ENCODE data around the gene ARMH4.

ARMH4 gene

GRCh38 chr14:58099682-58100081 lies 52.3 kb downstream of the ARMH4 start:
- no peaks in the 10 kb centered on the region for H4K20me1 ChIP-seq (ENCODE audit: control insufficient read depth, insufficient read depth, low read depth, low read length)
- H3K4me3 ChIP-seq (ENCODE audit: low read length): no peak overlapping the region
- H3K36me3 ChIP-seq (ENCODE audit: control insufficient read depth, low read length): no peaks in the 10 kb centered on the region
- H3K79me2 ChIP-seq (ENCODE audit: control insufficient read depth, low read length): no peaks in the 10 kb centered on the region
- H3F3A ChIP-seq (ENCODE audit: control insufficient read depth, insufficient read depth): no peaks in the 10 kb centered on the region
- no peaks in the 10 kb centered on the region for H3K9me3 ChIP-seq (ENCODE audit: control insufficient read depth, insufficient read depth, low read length)
- H3K27ac ChIP-seq (ENCODE audit: low read depth, low read length): no peak overlapping the region
- H3K4me2 ChIP-seq (ENCODE audit: low read length): no peak overlapping the region
- H3K27me3 ChIP-seq (ENCODE audit: control insufficient read depth, low read length): peaks cover 2% of the 10 kb centered on the region; the same call in 1 of the 2 replicates
- no peak for TF ChIP-seq CTCF (IDR thresholded peaks at IDR 0.05; ENCODE audit: low read depth, low read length, poor library complexity, severe bottlenecking)
- TF ChIP-seq EZH2phosphoT487 (IDR thresholded peaks at IDR 0.05; ENCODE audit: borderline replicate concordance, low read length): no peak
- H3K9me2 ChIP-seq (replicated peaks; ENCODE audit: control insufficient read depth, low read length): no peaks in the 10 kb centered on the region
- no peaks in the 10 kb centered on the region for H3K4me1 ChIP-seq (ENCODE audit: control insufficient read depth, low read length)

- Histone ChIP-seq H3K4me1 (ENCODE audit: control insufficient read depth, low read length) (no peaks in the 10 kb centered on the region), H3K4me2 (ENCODE audit: low read length) (no peak overlapping the region), H3K27me3 (ENCODE audit: control insufficient read depth, low read length) (no peaks in the 10 kb centered on the region), H3K9me3 (ENCODE audit: control insufficient read depth, insufficient read depth, low read length) (no peaks in the 10 kb centered on the region), H3K79me2 (ENCODE audit: control insufficient read depth, low read length) (no peaks in the 10 kb centered on the region), H4K20me1 (ENCODE audit: control insufficient read depth, insufficient read depth, low read depth, low read length) (no peaks in the 10 kb centered on the region), H3F3A (ENCODE audit: control insufficient read depth, insufficient read depth) (no peaks in the 10 kb centered on the region), H3K4me3 (ENCODE audit: low read length) (no peak overlapping the region), H3K9me2 (replicated peaks; ENCODE audit: control insufficient read depth, low read length) (no peaks in the 10 kb centered on the region), H3K36me3 (ENCODE audit: control insufficient read depth, low read length) (no peaks in the 10 kb centered on the region), H3K27ac (ENCODE audit: low read depth, low read length) (no peak overlapping the region)
- TF ChIP-seq EZH2phosphoT487 (IDR thresholded peaks at IDR 0.05; ENCODE audit: borderline replicate concordance, low read length) (no peak), CTCF (IDR thresholded peaks at IDR 0.05; ENCODE audit: low read depth, low read length, poor library complexity, severe bottlenecking) (no peak)
These were observed 53.5 kb downstream of the ARMH4 start for GRCh38 chr14:58098507-58098906.

GRCh38 chr14:58096731-58097130 lies 55.3 kb downstream of the ARMH4 start:
- Histone ChIP-seq H3K9me3 (ENCODE audit: control insufficient read depth, insufficient read depth, low read length) (no peaks in the 10 kb centered on the region), H3K27ac (ENCODE audit: low read depth, low read length) (no peak overlapping the region), H3K36me3 (ENCODE audit: control insufficient read depth, low read length) (no peaks in the 10 kb centered on the region), H4K20me1 (ENCODE audit: control insufficient read depth, insufficient read depth, low read depth, low read length) (no peaks in the 10 kb centered on the region), H3K4me1 (ENCODE audit: control insufficient read depth, low read length) (no peaks in the 10 kb centered on the region), H3K79me2 (ENCODE audit: control insufficient read depth, low read length) (no peaks in the 10 kb centered on the region), H3K4me2 (ENCODE audit: low read length) (no peak overlapping the region), H3F3A (ENCODE audit: control insufficient read depth, insufficient read depth) (no peaks in the 10 kb centered on the region), H3K27me3 (ENCODE audit: control insufficient read depth, low read length) (no peaks in the 10 kb centered on the region), H3K9me2 (replicated peaks; ENCODE audit: control insufficient read depth, low read length) (no peaks in the 10 kb centered on the region), H3K4me3 (ENCODE audit: low read length) (no peak overlapping the region)
- TF ChIP-seq EZH2phosphoT487 (IDR thresholded peaks at IDR 0.05; ENCODE audit: borderline replicate concordance, low read length) (no peak), CTCF (IDR thresholded peaks at IDR 0.05; ENCODE audit: low read depth, low read length, poor library complexity, severe bottlenecking) (no peak)

Measured in DOHH2 (cell line).